GM10266 (cell line): ENCODE results near the gene FAR2.

Experiments
- DNase-seq: peaks from one replicate; pipeline ENCODE4 v3.0.0; 2012; ENCODE audit errors: extremely low spot score
- CTCF ChIP-seq: IDR thresholded peaks from 2 replicates; pipeline ENCODE4 v1.5.1; 2012; ENCODE audit warnings: mild to moderate bottlenecking, low read depth; ENCODE audit not compliant: control insufficient read depth, insufficient read depth; ENCODE audit errors: missing control alignments

The FAR2 gene

GRCh38 chr12:29234965-29235626, 86.0 kb downstream of the FAR2 start:
- TF ChIP-seq CTCF, result no peak
- DNase-seq, result no peak

- DNase-seq, result no peak
- no peak for TF ChIP-seq CTCF
These were observed 89.8 kb downstream of the FAR2 start for GRCh38 chr12:29238822-29239291.

- no peak for TF ChIP-seq CTCF
- DNase-seq, result no peak
These were observed 90.3 kb downstream of the FAR2 start for GRCh38 chr12:29239336-29239735.

- DNase-seq, result no peak
- TF ChIP-seq CTCF, result no peak
These were observed 91.4 kb downstream of the FAR2 start for GRCh38 chr12:29240441-29240840.

- no peak for TF ChIP-seq CTCF
- peak; percentile 42 for DNase-seq
These were observed 92.9 kb downstream of the FAR2 start for GRCh38 chr12:29241821-29242591.

GRCh38 chr12:29242921-29243431, 93.9 kb downstream of the FAR2 start:
- TF ChIP-seq CTCF, result no peak
- no peak for DNase-seq

GRCh38 chr12:29244159-29244765, 95.2 kb downstream of the FAR2 start:
- TF ChIP-seq CTCF, result no peak
- no peak for DNase-seq
